GM13977 (cell line): ENCODE results near the gene SPCS1.
"Not testable (repeated sequence)": the region's sequence is repeated elsewhere in the genome, so short reads cannot be mapped to it uniquely, and the experiment has no call there.

Source experiments
- DNase-seq: peaks from one replicate; pipeline ENCODE4 v3.0.0; 2012; ENCODE audit warnings: low spot score
- CTCF ChIP-seq: IDR thresholded peaks from 2 replicates; pipeline ENCODE4 v1.5.1; 2012; ENCODE audit warnings: mild to moderate bottlenecking, control low read depth; ENCODE audit not compliant: insufficient read depth; ENCODE audit errors: extremely low read depth, missing control alignments
- in situ Hi-C: fragments of 300-500 bp; cut with MboI; formaldehyde crosslinking; loops from one replicate; pipeline ENCODE4 v1.12.0; 2022; ENCODE audit warnings: low sequenced_read_pairs, low pct_unique_long_range_greater_than_20kb, mixed read lengths, inconsistent platforms; ENCODE audit not compliant: unreplicated experiment

Gene SPCS1

GRCh38 chr3:52705688-52706686 is at the start of gene SPCS1, which contains the start of gene GLT8D1:
Gene SPCS1, plus strand, starts transcription at chr3:52706106. Its CDS starts 141 bp downstream, at chr3:52706247.
Gene GLT8D1, minus strand, starts transcription at chr3:52705791. Its CDS starts 5,331 bp downstream, at chr3:52700460.
- peak; percentile 92 for DNase-seq
- in situ Hi-C loops, result no loop called here
- TF ChIP-seq CTCF, result no peak

- no peak for DNase-seq
- in situ Hi-C loops, result no loop called here
- no peak for TF ChIP-seq CTCF
Observed at GRCh38 chr3:52660046-52660445, 45.9 kb upstream of the SPCS1 start.

GRCh38 chr3:52663098-52663497 is 42.8 kb upstream of the SPCS1 start:
- TF ChIP-seq CTCF, result no peak
- in situ Hi-C loops, result no loop called here
- DNase-seq, result no peak

GRCh38 chr3:52670621-52671521 is 35.0 kb upstream of the SPCS1 start:
- peak; percentile 46 for DNase-seq
- no peak for TF ChIP-seq CTCF
- in situ Hi-C loops, result no loop called here

DNA sequence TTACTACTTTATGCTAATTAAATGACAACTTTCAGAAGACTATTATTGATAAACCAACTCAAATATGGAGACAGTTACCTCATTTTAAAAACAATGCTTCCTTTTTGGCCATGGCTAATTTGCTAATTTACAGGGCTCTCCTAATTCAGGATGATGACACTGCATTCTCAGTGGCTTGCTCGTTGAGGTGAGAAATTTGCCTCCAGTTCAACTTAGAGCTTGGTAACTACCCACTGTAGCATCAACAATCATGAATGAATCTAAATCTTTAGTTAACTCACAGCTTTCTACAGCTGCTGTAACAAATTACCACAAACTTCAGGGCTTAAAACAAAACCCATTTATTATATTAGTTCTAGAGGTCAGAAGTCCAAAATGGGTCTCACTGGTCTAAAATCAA is 34.2 kb upstream of the SPCS1 start:
- DNase-seq, result no peak
- TF ChIP-seq CTCF, result no peak
- in situ Hi-C loops, result no loop called here

GRCh38 chr3:52676201-52676600 is 29.7 kb upstream of the SPCS1 start:
- in situ Hi-C loops, DNase-seq: not testable (repeated sequence)
